HEK293 (cell line): ENCODE results near the gene BCL7A.

Experiments
- CTCF ChIA-PET: fragments of 350-600 bp; formaldehyde crosslinking; extraction: SDS; loops from one replicate; lab custom pipeline; 2021; ENCODE audit warnings: antibody characterized with exemption; lab: Yijun Ruan, JAX
- POLR2A ChIA-PET: fragments of 300-600 bp; formaldehyde crosslinking; extraction: SDS; loops from one replicate; lab custom pipeline; 2020; ENCODE audit warnings: antibody characterized with exemption, inconsistent platforms; lab: Yijun Ruan, JAX
- H3K27ac ChIP-seq: fragments of 200-500 bp; sonication (Bioruptor generic); 2 replicates; pipeline ENCODE4 v1.5.1; 2014; ENCODE audit warnings: low read depth, low read length, control low read depth, inconsistent platforms; ENCODE audit errors: extremely low read depth
- H3K36me3 ChIP-seq, 2 experiments: fragments of 200-500 bp in 1 of 2; sonication (Bioruptor generic) in 1 of 2; 1 replicate in 1 of 2; 2 replicates in 1 of 2; pipeline ENCODE4 v1.5.1; 2014 to 2017; ENCODE audit warnings: inconsistent platforms in 2 of 2, low read length in 2 of 2; ENCODE audit not compliant: control insufficient read depth in 2 of 2, insufficient read depth in 1 of 2
- H3K4me1 ChIP-seq: fragments of 200-500 bp; sonication (Bioruptor generic); 2 replicates; pipeline ENCODE4 v1.5.1; 2014; ENCODE audit warnings: mild to moderate bottlenecking, low read length, inconsistent platforms; ENCODE audit not compliant: control insufficient read depth, insufficient read depth
- H3K4me3 ChIP-seq: 2 replicates; pipeline ENCODE4 v1.5.1; 2011; ENCODE audit warnings: low read depth, mild to moderate bottlenecking, control low read depth, low read length, moderate library complexity
- H3K9me3 ChIP-seq: fragments of 200-500 bp; sonication (Bioruptor generic); 2 replicates; pipeline ENCODE4 v1.5.1; 2014; ENCODE audit warnings: low read depth, low read length, inconsistent platforms; ENCODE audit not compliant: control insufficient read depth, insufficient read depth
- FEZF1 ChIP-seq: fragments of 450-650 bp; formaldehyde crosslinking; IDR thresholded peaks from 2 replicates; pipeline ENCODE4 v1.5.1; 2016; ENCODE audit warnings: missing biosample characterization, missing genetic modification characterization
- KLF1 ChIP-seq: fragments of 450-650 bp; formaldehyde crosslinking; IDR thresholded peaks from 2 replicates; pipeline ENCODE4 v1.5.1; 2016; ENCODE audit warnings: missing biosample characterization, missing genetic modification characterization
- MYNN ChIP-seq: fragments of 450-650 bp; formaldehyde crosslinking; IDR thresholded peaks from 2 replicates; pipeline ENCODE4 v1.5.1; 2016; ENCODE audit warnings: missing biosample characterization, missing genetic modification characterization, borderline replicate concordance
- SALL2 ChIP-seq: fragments of 450-650 bp; formaldehyde crosslinking; IDR thresholded peaks from 2 replicates; pipeline ENCODE4 v1.5.0; 2017; ENCODE audit warnings: missing biosample characterization, mild to moderate bottlenecking, missing genetic modification characterization, borderline replicate concordance
- SCRT2 ChIP-seq: fragments of 450-650 bp; formaldehyde crosslinking; IDR thresholded peaks from 2 replicates; pipeline ENCODE4 v1.5.1; 2016; ENCODE audit warnings: missing biosample characterization, missing genetic modification characterization
- SETDB1 ChIP-seq: IDR thresholded peaks from one replicate; pipeline ENCODE4 v1.6.1; 2017; ENCODE audit warnings: mild to moderate bottlenecking, low read length, moderate library complexity, mixed read lengths; ENCODE audit not compliant: insufficient read length
- TRIM28 ChIP-seq: IDR thresholded peaks from 2 replicates; pipeline ENCODE4 v1.6.1; 2011; ENCODE audit warnings: low read length, control low read depth, borderline replicate concordance
- WT1 ChIP-seq: fragments of 450-650 bp; formaldehyde crosslinking; IDR thresholded peaks from 2 replicates; pipeline ENCODE4 v1.5.1; 2016; ENCODE audit warnings: missing biosample characterization, missing genetic modification characterization
- ZBTB48 ChIP-seq: fragments of 450-650 bp; formaldehyde crosslinking; IDR thresholded peaks from 2 replicates; pipeline ENCODE4 v1.5.1; 2016; ENCODE audit warnings: missing biosample characterization, missing genetic modification characterization
- ZNF155 ChIP-seq: fragments of 450-650 bp; formaldehyde crosslinking; IDR thresholded peaks from 2 replicates; pipeline ENCODE4 v1.5.1; 2016; ENCODE audit warnings: missing biosample characterization, missing genetic modification characterization
- ZNF223 ChIP-seq: fragments of 450-650 bp; formaldehyde crosslinking; IDR thresholded peaks from 2 replicates; pipeline ENCODE4 v1.5.1; 2016; ENCODE audit warnings: missing biosample characterization, missing genetic modification characterization
- ZNF266 ChIP-seq: fragments of 450-650 bp; formaldehyde crosslinking; IDR thresholded peaks from 2 replicates; pipeline ENCODE4 v1.5.1; 2016; ENCODE audit warnings: missing biosample characterization, missing genetic modification characterization, low read depth
- ZNF571 ChIP-seq: fragments of 450-650 bp; formaldehyde crosslinking; IDR thresholded peaks from 2 replicates; pipeline ENCODE4 v1.5.0; 2017; ENCODE audit warnings: missing biosample characterization, missing genetic modification characterization
- ZNF707 ChIP-seq: fragments of 450-650 bp; formaldehyde crosslinking; IDR thresholded peaks from 2 replicates; pipeline ENCODE4 v1.5.1; 2016; ENCODE audit warnings: missing biosample characterization, missing genetic modification characterization
- ZNF777 ChIP-seq: fragments of 450-650 bp; formaldehyde crosslinking; IDR thresholded peaks from 2 replicates; pipeline ENCODE4 v1.5.1; 2017; ENCODE audit warnings: missing biosample characterization, missing genetic modification characterization, borderline replicate concordance
- TF ChIP-seq, protein P1 (sequence below): fragments of 450-650 bp; formaldehyde crosslinking; IDR thresholded peaks from 2 replicates; pipeline ENCODE4 v1.5.1; 2016; ENCODE audit warnings: missing biosample characterization, missing genetic modification characterization, borderline replicate concordance
- TF ChIP-seq, protein P2 (sequence below): fragments of 450-650 bp; formaldehyde crosslinking; conservative IDR thresholded peaks from 2 replicates; pipeline ENCODE4 v1.5.1; 2016; ENCODE audit warnings: low read depth, missing biosample characterization, missing genetic modification characterization
- TF ChIP-seq, protein P3 (sequence below): fragments of 450-650 bp; formaldehyde crosslinking; IDR thresholded peaks from 2 replicates; pipeline ENCODE4 v1.5.1; 2017; ENCODE audit warnings: missing biosample characterization, missing genetic modification characterization

The BCL7A gene

DNA sequence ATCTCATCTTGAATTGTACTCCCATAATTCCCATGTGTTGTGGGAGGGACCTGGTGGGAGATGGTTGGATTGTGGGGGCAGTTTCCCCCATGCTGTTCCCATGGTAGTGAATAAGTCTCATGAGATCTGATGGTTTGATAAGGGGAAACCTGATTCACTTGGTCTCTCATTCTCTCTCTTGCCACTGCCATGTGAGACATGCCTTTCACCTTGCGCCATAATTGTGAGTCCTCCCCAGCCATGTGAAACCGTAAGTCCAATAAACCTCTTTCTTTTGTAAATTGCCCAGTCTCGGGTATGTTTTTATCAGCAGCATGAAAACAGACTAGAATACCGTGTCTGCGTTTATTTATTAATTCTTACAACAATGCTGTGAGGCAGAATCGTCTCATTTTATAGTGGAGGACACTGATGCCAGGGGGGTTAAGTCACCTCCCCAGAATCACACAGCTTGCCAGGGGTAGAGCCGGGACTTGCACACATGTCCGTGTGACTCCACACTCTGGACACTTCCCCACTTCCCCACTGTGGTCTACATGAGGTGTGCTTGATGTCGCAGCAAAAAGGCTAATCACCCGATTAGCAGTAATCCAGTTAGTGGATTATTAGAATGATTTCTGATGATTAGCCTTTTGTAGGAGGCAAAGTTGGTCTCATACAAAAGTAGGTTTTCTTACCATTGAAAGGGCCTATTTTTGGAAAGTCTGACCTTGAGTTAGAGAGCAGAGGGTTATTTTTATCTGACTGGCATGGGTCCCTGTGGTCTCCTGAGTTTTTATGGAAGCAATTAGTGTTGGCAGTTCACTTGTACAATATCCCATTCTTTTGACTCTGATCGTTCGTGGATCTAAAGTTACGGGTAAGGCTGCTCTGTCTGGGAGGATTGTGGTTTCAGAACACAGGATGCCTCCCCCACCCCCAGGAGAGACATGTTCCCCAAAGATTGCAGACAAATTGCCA, 47.4 kb upstream of the BCL7A start (continued):
- TF ChIP-seq, protein P1, sequence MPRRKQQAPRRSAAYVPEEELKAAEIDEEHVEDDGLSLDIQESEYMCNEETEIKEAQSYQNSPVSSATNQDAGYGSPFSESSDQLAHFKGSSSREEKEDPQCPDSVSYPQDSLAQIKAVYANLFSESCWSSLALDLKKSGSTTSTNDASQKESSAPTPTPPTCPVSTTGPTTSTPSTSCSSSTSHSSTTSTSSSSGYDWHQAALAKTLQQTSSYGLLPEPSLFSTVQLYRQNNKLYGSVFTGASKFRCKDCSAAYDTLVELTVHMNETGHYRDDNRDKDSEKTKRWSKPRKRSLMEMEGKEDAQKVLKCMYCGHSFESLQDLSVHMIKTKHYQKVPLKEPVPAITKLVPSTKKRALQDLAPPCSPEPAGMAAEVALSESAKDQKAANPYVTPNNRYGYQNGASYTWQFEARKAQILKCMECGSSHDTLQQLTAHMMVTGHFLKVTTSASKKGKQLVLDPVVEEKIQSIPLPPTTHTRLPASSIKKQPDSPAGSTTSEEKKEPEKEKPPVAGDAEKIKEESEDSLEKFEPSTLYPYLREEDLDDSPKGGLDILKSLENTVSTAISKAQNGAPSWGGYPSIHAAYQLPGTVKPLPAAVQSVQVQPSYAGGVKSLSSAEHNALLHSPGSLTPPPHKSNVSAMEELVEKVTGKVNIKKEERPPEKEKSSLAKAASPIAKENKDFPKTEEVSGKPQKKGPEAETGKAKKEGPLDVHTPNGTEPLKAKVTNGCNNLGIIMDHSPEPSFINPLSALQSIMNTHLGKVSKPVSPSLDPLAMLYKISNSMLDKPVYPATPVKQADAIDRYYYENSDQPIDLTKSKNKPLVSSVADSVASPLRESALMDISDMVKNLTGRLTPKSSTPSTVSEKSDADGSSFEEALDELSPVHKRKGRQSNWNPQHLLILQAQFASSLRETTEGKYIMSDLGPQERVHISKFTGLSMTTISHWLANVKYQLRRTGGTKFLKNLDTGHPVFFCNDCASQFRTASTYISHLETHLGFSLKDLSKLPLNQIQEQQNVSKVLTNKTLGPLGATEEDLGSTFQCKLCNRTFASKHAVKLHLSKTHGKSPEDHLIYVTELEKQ (tag by site-specific recombination) = no peak
- TF ChIP-seq MYNN (no peak), SETDB1 (no peak), FEZF1 (tag by site-specific recombination) (no peak), ZNF571 (no peak), ZNF707 (tag by site-specific recombination) (no peak)
- TF ChIP-seq, protein P2, sequence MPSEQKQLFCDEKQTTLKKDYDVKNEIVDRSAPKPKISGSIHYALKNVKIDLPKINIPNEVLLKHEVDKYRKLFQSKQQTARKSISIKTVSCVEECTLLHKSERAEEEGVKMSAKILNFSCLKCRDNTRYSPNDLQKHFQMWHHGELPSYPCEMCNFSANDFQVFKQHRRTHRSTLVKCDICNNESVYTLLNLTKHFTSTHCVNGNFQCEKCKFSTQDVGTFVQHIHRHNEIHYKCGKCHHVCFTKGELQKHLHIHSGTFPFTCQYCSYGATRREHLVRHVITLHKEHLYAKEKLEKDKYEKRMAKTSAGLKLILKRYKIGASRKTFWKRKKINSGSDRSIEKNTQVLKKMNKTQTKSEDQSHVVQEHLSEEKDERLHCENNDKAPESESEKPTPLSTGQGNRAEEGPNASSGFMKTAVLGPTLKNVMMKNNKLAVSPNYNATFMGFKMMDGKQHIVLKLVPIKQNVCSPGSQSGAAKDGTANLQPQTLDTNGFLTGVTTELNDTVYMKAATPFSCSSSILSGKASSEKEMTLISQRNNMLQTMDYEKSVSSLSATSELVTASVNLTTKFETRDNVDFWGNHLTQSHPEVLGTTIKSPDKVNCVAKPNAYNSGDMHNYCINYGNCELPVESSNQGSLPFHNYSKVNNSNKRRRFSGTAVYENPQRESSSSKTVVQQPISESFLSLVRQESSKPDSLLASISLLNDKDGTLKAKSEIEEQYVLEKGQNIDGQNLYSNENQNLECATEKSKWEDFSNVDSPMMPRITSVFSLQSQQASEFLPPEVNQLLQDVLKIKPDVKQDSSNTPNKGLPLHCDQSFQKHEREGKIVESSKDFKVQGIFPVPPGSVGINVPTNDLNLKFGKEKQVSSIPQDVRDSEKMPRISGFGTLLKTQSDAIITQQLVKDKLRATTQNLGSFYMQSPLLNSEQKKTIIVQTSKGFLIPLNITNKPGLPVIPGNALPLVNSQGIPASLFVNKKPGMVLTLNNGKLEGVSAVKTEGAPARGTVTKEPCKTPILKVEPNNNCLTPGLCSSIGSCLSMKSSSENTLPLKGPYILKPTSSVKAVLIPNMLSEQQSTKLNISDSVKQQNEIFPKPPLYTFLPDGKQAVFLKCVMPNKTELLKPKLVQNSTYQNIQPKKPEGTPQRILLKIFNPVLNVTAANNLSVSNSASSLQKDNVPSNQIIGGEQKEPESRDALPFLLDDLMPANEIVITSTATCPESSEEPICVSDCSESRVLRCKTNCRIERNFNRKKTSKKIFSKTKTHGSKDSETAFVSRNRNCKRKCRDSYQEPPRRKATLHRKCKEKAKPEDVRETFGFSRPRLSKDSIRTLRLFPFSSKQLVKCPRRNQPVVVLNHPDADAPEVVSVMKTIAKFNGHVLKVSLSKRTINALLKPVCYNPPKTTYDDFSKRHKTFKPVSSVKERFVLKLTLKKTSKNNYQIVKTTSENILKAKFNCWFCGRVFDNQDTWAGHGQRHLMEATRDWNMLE (tag by site-specific recombination) = no peak
- TF ChIP-seq, protein P3, sequence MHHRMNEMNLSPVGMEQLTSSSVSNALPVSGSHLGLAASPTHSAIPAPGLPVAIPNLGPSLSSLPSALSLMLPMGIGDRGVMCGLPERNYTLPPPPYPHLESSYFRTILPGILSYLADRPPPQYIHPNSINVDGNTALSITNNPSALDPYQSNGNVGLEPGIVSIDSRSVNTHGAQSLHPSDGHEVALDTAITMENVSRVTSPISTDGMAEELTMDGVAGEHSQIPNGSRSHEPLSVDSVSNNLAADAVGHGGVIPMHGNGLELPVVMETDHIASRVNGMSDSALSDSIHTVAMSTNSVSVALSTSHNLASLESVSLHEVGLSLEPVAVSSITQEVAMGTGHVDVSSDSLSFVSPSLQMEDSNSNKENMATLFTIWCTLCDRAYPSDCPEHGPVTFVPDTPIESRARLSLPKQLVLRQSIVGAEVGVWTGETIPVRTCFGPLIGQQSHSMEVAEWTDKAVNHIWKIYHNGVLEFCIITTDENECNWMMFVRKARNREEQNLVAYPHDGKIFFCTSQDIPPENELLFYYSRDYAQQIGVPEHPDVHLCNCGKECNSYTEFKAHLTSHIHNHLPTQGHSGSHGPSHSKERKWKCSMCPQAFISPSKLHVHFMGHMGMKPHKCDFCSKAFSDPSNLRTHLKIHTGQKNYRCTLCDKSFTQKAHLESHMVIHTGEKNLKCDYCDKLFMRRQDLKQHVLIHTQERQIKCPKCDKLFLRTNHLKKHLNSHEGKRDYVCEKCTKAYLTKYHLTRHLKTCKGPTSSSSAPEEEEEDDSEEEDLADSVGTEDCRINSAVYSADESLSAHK (tag by site-specific recombination) = no peak

DNA sequence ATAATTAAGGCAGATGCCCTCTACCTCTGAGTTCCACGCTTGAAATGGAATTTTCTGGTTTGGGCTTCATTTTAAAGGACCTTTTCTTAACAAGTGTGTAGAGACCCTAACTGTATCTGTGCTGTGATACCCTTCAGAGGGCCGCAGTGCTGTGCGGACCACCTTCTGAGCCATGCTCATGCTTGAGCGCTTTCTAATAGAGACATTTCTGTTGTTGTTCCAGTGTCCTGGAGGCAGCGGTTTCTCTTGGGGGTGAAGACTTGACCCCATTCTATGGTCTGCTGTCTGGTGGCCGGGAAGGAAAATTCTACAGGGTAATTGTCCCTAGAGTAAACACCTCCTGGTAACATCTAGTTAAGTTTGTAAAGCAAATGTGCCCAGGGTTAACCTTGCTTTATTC, 46.7 kb upstream of the BCL7A start:
- no peaks in the 10 kb centered on the region for H3K36me3 ChIP-seq
- CTCF ChIA-PET = no interaction called here
- no peak for TF ChIP-seq TRIM28
- TF ChIP-seq ZNF266 (tag by site-specific recombination) = no peak
- no peak for TF ChIP-seq ZNF777 (tag by site-specific recombination)
- TF ChIP-seq ZNF223 (tag by site-specific recombination) = no peak
- no peak for TF ChIP-seq KLF1 (tag by site-specific recombination)
- TF ChIP-seq ZBTB48 (tag by site-specific recombination) = no peak
- no peak for TF ChIP-seq ZNF155 (tag by site-specific recombination)
- no peak for TF ChIP-seq SALL2
- no peak for TF ChIP-seq WT1 (tag by site-specific recombination)
- no peak for TF ChIP-seq SCRT2 (tag by site-specific recombination)
- POLR2A ChIA-PET = no interaction called here
- no peaks in the 10 kb centered on the region for H3K4me1 ChIP-seq
- H3K4me3 ChIP-seq = no peak overlapping the region
- H3K27ac ChIP-seq = no peak overlapping the region
- H3K9me3 ChIP-seq = no peaks in the 10 kb centered on the region
